Vagina (tissue), 2 donors: ENCODE results near the gene SCARF2.

Source experiments
- POLR2A ChIP-seq, 2 donors: fragments of 450-650 bp; IDR thresholded peaks; one replicate each; pipeline ENCODE4 v1.6.1; 2017; ENCODE audit warnings: antibody characterized with exemption in 2 of 2, mild to moderate bottlenecking in 2 of 2, moderate library complexity in 2 of 2
- POLR2AphosphoS5 ChIP-seq, 2 donors: sonication (generic); formaldehyde crosslinking; IDR thresholded peaks; one replicate each; pipeline ENCODE4 v1.9.0; 2017; ENCODE audit warnings: antibody characterized with exemption in 2 of 2, mild to moderate bottlenecking in 2 of 2, low read depth in 1 of 2; ENCODE audit not compliant: insufficient read depth in 1 of 2
- TF ChIP-seq, protein P1 (sequence below), 3 experiments: fragments of 450-650 bp in 2 of 3; fragments of 200-600 bp in 1 of 3; sonication (generic) in 1 of 3; IDR thresholded peaks; one replicate each; pipeline ENCODE4 v1.5.1; 2017 to 2019; ENCODE audit warnings: antibody characterized with exemption in 3 of 3, mild to moderate bottlenecking in 2 of 3, moderate library complexity in 2 of 3

- TF ChIP-seq, protein P1, sequence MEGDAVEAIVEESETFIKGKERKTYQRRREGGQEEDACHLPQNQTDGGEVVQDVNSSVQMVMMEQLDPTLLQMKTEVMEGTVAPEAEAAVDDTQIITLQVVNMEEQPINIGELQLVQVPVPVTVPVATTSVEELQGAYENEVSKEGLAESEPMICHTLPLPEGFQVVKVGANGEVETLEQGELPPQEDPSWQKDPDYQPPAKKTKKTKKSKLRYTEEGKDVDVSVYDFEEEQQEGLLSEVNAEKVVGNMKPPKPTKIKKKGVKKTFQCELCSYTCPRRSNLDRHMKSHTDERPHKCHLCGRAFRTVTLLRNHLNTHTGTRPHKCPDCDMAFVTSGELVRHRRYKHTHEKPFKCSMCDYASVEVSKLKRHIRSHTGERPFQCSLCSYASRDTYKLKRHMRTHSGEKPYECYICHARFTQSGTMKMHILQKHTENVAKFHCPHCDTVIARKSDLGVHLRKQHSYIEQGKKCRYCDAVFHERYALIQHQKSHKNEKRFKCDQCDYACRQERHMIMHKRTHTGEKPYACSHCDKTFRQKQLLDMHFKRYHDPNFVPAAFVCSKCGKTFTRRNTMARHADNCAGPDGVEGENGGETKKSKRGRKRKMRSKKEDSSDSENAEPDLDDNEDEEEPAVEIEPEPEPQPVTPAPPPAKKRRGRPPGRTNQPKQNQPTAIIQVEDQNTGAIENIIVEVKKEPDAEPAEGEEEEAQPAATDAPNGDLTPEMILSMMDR (IDR thresholded peaks at IDR 0.05): no peak
- no peak for TF ChIP-seq POLR2AphosphoS5 (IDR thresholded peaks at IDR 0.05; ENCODE audit: insufficient read depth in 1 of 2, low read depth in 1 of 2)
- TF ChIP-seq POLR2A (IDR thresholded peaks at IDR 0.05): no peak
Measured at GRCh38 chr22:20469110-20469868, 31.7 kb upstream of the SCARF2 start.
